Colonic mucosa (tissue), 4 donors: ENCODE measurements around the gene ELF2. TPM values are rescaled to one million over a fixed set of nuclear protein-coding genes. Genes with fewer than 3 reads are reported as not detected.

Experiments used
- DNase-seq: peaks from one replicate; pipeline ENCODE4 v3.0.0-alpha.2; 2020
- H3K27ac ChIP-seq: fragments of 200-600 bp; one replicate; pipeline ENCODE4 v1.8.0; 2021
- H3K27me3 ChIP-seq: fragments of 200-600 bp; one replicate; pipeline ENCODE4 v1.8.0; 2021
- H3K36me3 ChIP-seq: fragments of 200-600 bp; one replicate; pipeline ENCODE4 v1.8.0; 2021
- H3K4me1 ChIP-seq: fragments of 200-600 bp; one replicate; pipeline ENCODE4 v1.8.0; 2021; ENCODE audit warnings: mild to moderate bottlenecking
- H3K4me3 ChIP-seq: fragments of 200-600 bp; one replicate; pipeline ENCODE4 v1.8.0; 2021
- H3K9ac ChIP-seq, 2 donors: one replicate each; pipeline ENCODE4 v1.7.0; 2013; ENCODE audit warnings: control low read depth in 2 of 2, low read depth in 2 of 2, low read length in 2 of 2
- H3K9me3 ChIP-seq: fragments of 200-600 bp; one replicate; pipeline ENCODE4 v1.8.0; 2021
- CTCF ChIP-seq: fragments of 200-600 bp; IDR thresholded peaks from one replicate; pipeline ENCODE4 v1.8.0; 2022; ENCODE audit warnings: antibody characterized with exemption, mild to moderate bottlenecking
- intact Hi-C: fragments of 100-400 bp; cut with DNase I; formaldehyde crosslinking; loops from one replicate; pipeline ENCODE4 v1.14.1; 2022
- total RNA-seq, 2 donors: library from RNA; stranded (reverse); fragmentation: NEBNext Ultra II Directional in 1 of 2; extraction: Animal tissue kit (Norgen Biotek cat#: 25700) in 1 of 2; gene quantifications; one replicate each; pipeline ENCODE4 v1.2.1, GENCODE V29; 2021
- donor health status: healthy.
- donor health status: DM: no; HTN: no; CAD: no.
- donor health status: DM: no; HTN: no; CAD: no.

The ELF2 gene
- total RNA-seq, 2 donors from 2014 or later, result 30.0 to 40.0 TPM

GRCh38 chr4:139196462-139196861, 19.4 kb upstream of the ELF2 start:
- no peak for TF ChIP-seq CTCF
- H3K4me1 ChIP-seq, result no peaks in the 10 kb centered on the region

GRCh38 chr4:139191373-139191772, 14.4 kb upstream of the ELF2 start:
- TF ChIP-seq CTCF, result no peak
- Histone ChIP-seq H3K27ac (no peak overlapping the region), H3K4me1 (no peaks in the 10 kb centered on the region), H3K9ac (no peak overlapping the region), H3K27me3 (no peaks in the 10 kb centered on the region), H3K9me3 (no peaks in the 10 kb centered on the region), H3K36me3 (no peaks in the 10 kb centered on the region), H3K4me3 (no peak overlapping the region)
- intact Hi-C loops, result no loop called here
- DNase-seq, result no peak

More at GRCh38 chr4:139196462-139196861, 19.4 kb upstream of the ELF2 start:
- Histone ChIP-seq H3K27ac (no peak overlapping the region), H3K27me3 (no peaks in the 10 kb centered on the region), H3K9ac (no peak overlapping the region), H3K9me3 (no peaks in the 10 kb centered on the region), H3K36me3 (no peaks in the 10 kb centered on the region), H3K4me3 (no peak overlapping the region)
- intact Hi-C loops, result no loop called here
- no peak for DNase-seq

- Histone ChIP-seq H3K4me1 (no peaks in the 10 kb centered on the region), H3K9ac (no peak overlapping the region), H3K36me3 (no peaks in the 10 kb centered on the region), H3K9me3 (no peaks in the 10 kb centered on the region), H3K27me3 (no peaks in the 10 kb centered on the region), H3K27ac (no peak overlapping the region), H3K4me3 (no peak overlapping the region)
- DNase-seq, result no peak
- intact Hi-C loops, result no loop called here
- no peak for TF ChIP-seq CTCF
These were observed 13.0 kb upstream of the ELF2 start for GRCh38 chr4:139189972-139190371.

GRCh38 chr4:139189417-139189749, 12.4 kb upstream of the ELF2 start:
- H3K9me3 ChIP-seq, result no peaks in the 10 kb centered on the region
- intact Hi-C loops, result no loop called here
- no peak overlapping the region for H3K9ac ChIP-seq
- no peak overlapping the region for H3K4me3 ChIP-seq
- no peaks in the 10 kb centered on the region for H3K36me3 ChIP-seq
- no peaks in the 10 kb centered on the region for H3K4me1 ChIP-seq
- no peaks in the 10 kb centered on the region for H3K27me3 ChIP-seq
- TF ChIP-seq CTCF, result no peak
- no peak for DNase-seq
- no peak overlapping the region for H3K27ac ChIP-seq

- H3K27ac ChIP-seq, result no peak overlapping the region
- no peak overlapping the region for H3K9ac ChIP-seq
- H3K4me1 ChIP-seq, result no peaks in the 10 kb centered on the region
- intact Hi-C loops, result no loop called here
- no peaks in the 10 kb centered on the region for H3K36me3 ChIP-seq
- no peaks in the 10 kb centered on the region for H3K9me3 ChIP-seq
- H3K4me3 ChIP-seq, result no peak overlapping the region
- DNase-seq, result no peak
- H3K27me3 ChIP-seq, result no peaks in the 10 kb centered on the region
- TF ChIP-seq CTCF, result no peak
These were observed 11.8 kb upstream of the ELF2 start for GRCh38 chr4:139188648-139189416.
